ENCODE measurements around the gene SEBOX. TPM values are rescaled to one million over a fixed set of nuclear protein-coding genes. Genes with fewer than 3 reads are reported as not detected.

The SEBOX gene
- total and polyA plus RNA-seq, 2 donors (not counting 1 experiment from before 2014, with no cell fraction given): not detected

DNA sequence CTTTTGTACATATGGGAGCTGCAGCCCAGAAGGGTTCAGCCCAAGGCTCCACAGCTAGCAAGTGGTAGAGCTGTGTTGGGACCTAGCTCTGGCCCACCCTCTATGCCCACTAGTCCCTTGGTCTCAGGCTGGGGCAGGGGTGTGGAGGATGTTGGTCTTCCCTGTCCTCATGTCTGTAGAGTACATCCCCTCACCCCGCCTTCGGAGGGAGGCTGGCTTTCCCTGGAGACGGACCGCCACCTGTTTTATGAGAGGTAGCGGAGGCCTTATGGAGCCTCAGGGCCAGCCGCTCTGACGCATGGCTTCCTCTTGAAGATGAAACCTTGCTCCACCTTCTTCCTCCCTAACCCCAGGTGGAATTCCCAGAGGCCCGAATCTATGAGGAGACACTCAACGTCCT is 21.0 kb downstream of the SEBOX start:
- H3K9ac ChIP-seq (ENCODE audit: insufficient read depth, low read length): no peak overlapping the region
- no peak overlapping the region for H2AFZ ChIP-seq (ENCODE audit: low read length)
- H3K4me3 ChIP-seq (replicated peaks in 1 of 4; ENCODE audit: control extremely low read depth in 1 of 4, insufficient read depth in 1 of 4, low read depth in 3 of 4, low read length in 4 of 4): no peak overlapping the region
- DNase-seq (ENCODE audit: low read depth in 2 of 2): no peak
- no peak overlapping the region for H3K27ac ChIP-seq (ENCODE audit: insufficient read depth, low read length)
- TF ChIP-seq, protein P1, sequence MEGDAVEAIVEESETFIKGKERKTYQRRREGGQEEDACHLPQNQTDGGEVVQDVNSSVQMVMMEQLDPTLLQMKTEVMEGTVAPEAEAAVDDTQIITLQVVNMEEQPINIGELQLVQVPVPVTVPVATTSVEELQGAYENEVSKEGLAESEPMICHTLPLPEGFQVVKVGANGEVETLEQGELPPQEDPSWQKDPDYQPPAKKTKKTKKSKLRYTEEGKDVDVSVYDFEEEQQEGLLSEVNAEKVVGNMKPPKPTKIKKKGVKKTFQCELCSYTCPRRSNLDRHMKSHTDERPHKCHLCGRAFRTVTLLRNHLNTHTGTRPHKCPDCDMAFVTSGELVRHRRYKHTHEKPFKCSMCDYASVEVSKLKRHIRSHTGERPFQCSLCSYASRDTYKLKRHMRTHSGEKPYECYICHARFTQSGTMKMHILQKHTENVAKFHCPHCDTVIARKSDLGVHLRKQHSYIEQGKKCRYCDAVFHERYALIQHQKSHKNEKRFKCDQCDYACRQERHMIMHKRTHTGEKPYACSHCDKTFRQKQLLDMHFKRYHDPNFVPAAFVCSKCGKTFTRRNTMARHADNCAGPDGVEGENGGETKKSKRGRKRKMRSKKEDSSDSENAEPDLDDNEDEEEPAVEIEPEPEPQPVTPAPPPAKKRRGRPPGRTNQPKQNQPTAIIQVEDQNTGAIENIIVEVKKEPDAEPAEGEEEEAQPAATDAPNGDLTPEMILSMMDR (conservative IDR thresholded peaks at IDR 0.05 in 1 of 2, IDR thresholded peaks at IDR 0.05 in 1 of 2; ENCODE audit: low read depth in 1 of 2, low read length in 2 of 2): no peak
- no peak for TF ChIP-seq EZH2 (IDR thresholded peaks at IDR 0.05; ENCODE audit: low read length, missing control alignments)
- H3K4me1 ChIP-seq (ENCODE audit: control insufficient read depth, extremely low read depth, insufficient read depth, low read length): peaks cover 17% of the 10 kb centered on the region
- H3K36me3 ChIP-seq (ENCODE audit: control insufficient read depth, insufficient read depth, low read length): peaks cover 46% of the 10 kb centered on the region
- H3K9me3 ChIP-seq (ENCODE audit: control insufficient read depth, insufficient read depth, low read depth, low read length): no peaks in the 10 kb centered on the region
- H3K79me2 ChIP-seq (ENCODE audit: control insufficient read depth, insufficient read depth, low read length): peaks cover 7% of the 10 kb centered on the region
- no peaks in the 10 kb centered on the region for H3K27me3 ChIP-seq (ENCODE audit: control insufficient read depth, insufficient read depth, low read length)
- no peak overlapping the region for H3K4me2 ChIP-seq (ENCODE audit: extremely low read depth, insufficient read depth, low read length)
- H4K20me1 ChIP-seq (ENCODE audit: control insufficient read depth, extremely low read depth, insufficient read depth, low read length): no peaks in the 10 kb centered on the region

DNA sequence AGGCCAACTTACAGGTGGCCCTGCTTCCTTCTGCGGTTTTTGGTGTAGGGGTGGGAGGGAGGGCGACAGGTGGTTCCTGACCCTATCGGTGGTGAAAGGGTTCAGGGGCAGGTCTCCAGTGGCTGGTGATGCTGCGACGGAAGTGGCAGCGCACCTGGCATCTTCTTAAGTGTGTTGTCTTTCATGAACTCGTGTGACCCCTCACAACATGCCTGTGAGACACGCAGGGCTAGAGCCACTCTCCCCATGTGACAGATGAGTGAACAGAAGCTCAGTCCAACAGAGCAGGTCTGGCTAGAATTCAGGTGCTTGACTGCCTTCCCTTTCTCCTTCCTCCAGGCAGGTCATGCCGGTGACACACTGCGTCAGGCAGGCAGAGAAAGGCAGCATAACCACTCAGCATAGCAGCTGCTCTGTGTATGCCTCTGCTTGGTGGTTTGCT is 21.5 kb downstream of the SEBOX start:
- H3K4me3 ChIP-seq (replicated peaks in 1 of 4; ENCODE audit: control extremely low read depth in 1 of 4, insufficient read depth in 1 of 4, low read depth in 3 of 4, low read length in 4 of 4): no peak overlapping the region
- no peaks in the 10 kb centered on the region for H3K9me3 ChIP-seq (ENCODE audit: control insufficient read depth, insufficient read depth, low read depth, low read length)
- H3K4me1 ChIP-seq (ENCODE audit: control insufficient read depth, extremely low read depth, insufficient read depth, low read length): peaks cover 17% of the 10 kb centered on the region
- H3K4me2 ChIP-seq (ENCODE audit: extremely low read depth, insufficient read depth, low read length): no peak overlapping the region
- H2AFZ ChIP-seq (ENCODE audit: low read length): no peak overlapping the region
- no peak overlapping the region for H3K27ac ChIP-seq (ENCODE audit: insufficient read depth, low read length)
- no peak for TF ChIP-seq EZH2 (IDR thresholded peaks at IDR 0.05; ENCODE audit: low read length, missing control alignments)
- TF ChIP-seq, protein P1 (conservative IDR thresholded peaks at IDR 0.05 in 1 of 2, IDR thresholded peaks at IDR 0.05 in 1 of 2; ENCODE audit: low read depth in 1 of 2, low read length in 2 of 2): no peak
- H3K27me3 ChIP-seq (ENCODE audit: control insufficient read depth, insufficient read depth, low read length): no peaks in the 10 kb centered on the region
- DNase-seq (ENCODE audit: low read depth in 2 of 2): no peak
- peaks cover 7% of the 10 kb centered on the region for H3K79me2 ChIP-seq (ENCODE audit: control insufficient read depth, insufficient read depth, low read length)
- H4K20me1 ChIP-seq (ENCODE audit: control insufficient read depth, extremely low read depth, insufficient read depth, low read length): no peaks in the 10 kb centered on the region
- H3K9ac ChIP-seq (ENCODE audit: insufficient read depth, low read length): no peak overlapping the region
- peaks cover 41% of the 10 kb centered on the region for H3K36me3 ChIP-seq (ENCODE audit: control insufficient read depth, insufficient read depth, low read length)

DNA sequence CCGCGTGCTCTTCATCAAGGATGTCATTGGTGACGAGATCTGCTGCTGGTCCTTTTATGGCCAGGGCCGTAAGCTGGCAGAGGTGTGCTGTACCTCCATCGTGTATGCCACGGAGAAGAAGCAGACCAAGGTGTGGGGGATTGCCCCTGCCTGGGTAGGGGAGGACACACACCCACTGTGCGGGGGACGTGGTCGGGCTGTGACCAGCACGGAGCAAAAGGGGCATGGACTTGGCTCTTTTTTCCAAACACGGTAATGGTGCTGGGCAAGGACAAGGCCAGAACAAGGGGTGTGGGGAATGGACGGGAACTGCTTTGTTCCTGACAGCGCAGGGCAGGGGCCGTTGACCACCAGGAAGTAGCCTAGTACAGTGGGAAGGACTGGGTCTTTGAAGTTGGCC is 22.7 kb downstream of the SEBOX start:
- DNase-seq (ENCODE audit: low read depth in 2 of 2): no peak
- Histone ChIP-seq H3K4me1 (ENCODE audit: control insufficient read depth, extremely low read depth, insufficient read depth, low read length) (peaks cover 15% of the 10 kb centered on the region), H3K36me3 (ENCODE audit: control insufficient read depth, insufficient read depth, low read length) (peaks cover 36% of the 10 kb centered on the region), H3K27ac (ENCODE audit: insufficient read depth, low read length) (no peak overlapping the region), H4K20me1 (ENCODE audit: control insufficient read depth, extremely low read depth, insufficient read depth, low read length) (no peaks in the 10 kb centered on the region), H3K9me3 (ENCODE audit: control insufficient read depth, insufficient read depth, low read depth, low read length) (no peaks in the 10 kb centered on the region), H3K79me2 (ENCODE audit: control insufficient read depth, insufficient read depth, low read length) (peaks cover 16% of the 10 kb centered on the region), H3K9ac (ENCODE audit: insufficient read depth, low read length) (no peak overlapping the region), H3K4me3 (replicated peaks in 1 of 4; ENCODE audit: control extremely low read depth in 1 of 4, insufficient read depth in 1 of 4, low read depth in 3 of 4, low read length in 4 of 4) (no peak overlapping the region), H3K4me2 (ENCODE audit: extremely low read depth, insufficient read depth, low read length) (no peak overlapping the region), H3K27me3 (ENCODE audit: control insufficient read depth, insufficient read depth, low read length) (no peaks in the 10 kb centered on the region), H2AFZ (ENCODE audit: low read length) (no peak overlapping the region)
- TF ChIP-seq, protein P1 (conservative IDR thresholded peaks at IDR 0.05 in 1 of 2, IDR thresholded peaks at IDR 0.05 in 1 of 2; ENCODE audit: low read depth in 1 of 2, low read length in 2 of 2): no peak
- no peak for TF ChIP-seq EZH2 (IDR thresholded peaks at IDR 0.05; ENCODE audit: low read length, missing control alignments)

Data from fibroblast of lung (primary cell).